Esophagus squamous epithelium (tissue), 4 donors: Measurements from ENCODE around the gene IL13.

Experiments
- POLR2A ChIP-seq, 4 donors: fragments of 450-650 bp; IDR thresholded peaks; one replicate each; pipeline ENCODE4 v1.6.1; 2017; ENCODE audit warnings: antibody characterized with exemption in 4 of 4, mild to moderate bottlenecking in 4 of 4, moderate library complexity in 3 of 4
- TF ChIP-seq, protein P1 (sequence below), 6 experiments: fragments of 450-650 bp in 4 of 6; fragments of 200-600 bp in 2 of 6; sonication (generic) in 2 of 6; IDR thresholded peaks; one replicate each; pipeline ENCODE4 v1.5.1; 2016 to 2019; ENCODE audit warnings: antibody characterized with exemption in 6 of 6, mild to moderate bottlenecking in 4 of 6, moderate library complexity in 4 of 6

- TF ChIP-seq, protein P1, sequence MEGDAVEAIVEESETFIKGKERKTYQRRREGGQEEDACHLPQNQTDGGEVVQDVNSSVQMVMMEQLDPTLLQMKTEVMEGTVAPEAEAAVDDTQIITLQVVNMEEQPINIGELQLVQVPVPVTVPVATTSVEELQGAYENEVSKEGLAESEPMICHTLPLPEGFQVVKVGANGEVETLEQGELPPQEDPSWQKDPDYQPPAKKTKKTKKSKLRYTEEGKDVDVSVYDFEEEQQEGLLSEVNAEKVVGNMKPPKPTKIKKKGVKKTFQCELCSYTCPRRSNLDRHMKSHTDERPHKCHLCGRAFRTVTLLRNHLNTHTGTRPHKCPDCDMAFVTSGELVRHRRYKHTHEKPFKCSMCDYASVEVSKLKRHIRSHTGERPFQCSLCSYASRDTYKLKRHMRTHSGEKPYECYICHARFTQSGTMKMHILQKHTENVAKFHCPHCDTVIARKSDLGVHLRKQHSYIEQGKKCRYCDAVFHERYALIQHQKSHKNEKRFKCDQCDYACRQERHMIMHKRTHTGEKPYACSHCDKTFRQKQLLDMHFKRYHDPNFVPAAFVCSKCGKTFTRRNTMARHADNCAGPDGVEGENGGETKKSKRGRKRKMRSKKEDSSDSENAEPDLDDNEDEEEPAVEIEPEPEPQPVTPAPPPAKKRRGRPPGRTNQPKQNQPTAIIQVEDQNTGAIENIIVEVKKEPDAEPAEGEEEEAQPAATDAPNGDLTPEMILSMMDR (IDR thresholded peaks at IDR 0.05), result no peak
- no peak for TF ChIP-seq POLR2A (IDR thresholded peaks at IDR 0.05)
These were observed at the start of gene IL13 for GRCh38 chr5:132657676-132658380.
